Measurements from ENCODE around the gene AKR1D1.
"Not testable (repeated sequence)": the region's sequence is repeated elsewhere in the genome, so short reads cannot be mapped to it uniquely, and the experiment has no call there.

The AKR1D1 gene

DNA sequence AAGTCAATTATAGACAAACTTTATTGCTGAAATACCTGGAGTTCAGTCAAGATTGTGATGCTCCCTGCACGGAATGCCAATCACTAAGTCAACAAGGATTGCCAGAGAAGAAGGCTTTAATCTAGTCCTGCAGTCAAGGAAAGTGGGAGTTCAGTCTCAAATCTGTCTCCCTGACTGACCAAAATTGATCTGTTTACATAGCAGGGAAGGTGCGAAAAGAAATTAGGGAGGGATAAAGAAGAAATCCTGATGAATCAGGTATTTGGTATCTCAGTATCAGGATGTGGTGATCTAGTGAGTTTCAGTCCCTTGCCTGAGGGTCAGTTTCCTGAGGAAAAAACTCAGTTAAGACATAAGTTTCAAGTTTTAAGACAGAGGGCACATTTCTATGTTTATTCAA, 2.1 kb upstream of the AKR1D1 start:
- no peak for DNase-seq (ENCODE audit: low spot score)

DNA sequence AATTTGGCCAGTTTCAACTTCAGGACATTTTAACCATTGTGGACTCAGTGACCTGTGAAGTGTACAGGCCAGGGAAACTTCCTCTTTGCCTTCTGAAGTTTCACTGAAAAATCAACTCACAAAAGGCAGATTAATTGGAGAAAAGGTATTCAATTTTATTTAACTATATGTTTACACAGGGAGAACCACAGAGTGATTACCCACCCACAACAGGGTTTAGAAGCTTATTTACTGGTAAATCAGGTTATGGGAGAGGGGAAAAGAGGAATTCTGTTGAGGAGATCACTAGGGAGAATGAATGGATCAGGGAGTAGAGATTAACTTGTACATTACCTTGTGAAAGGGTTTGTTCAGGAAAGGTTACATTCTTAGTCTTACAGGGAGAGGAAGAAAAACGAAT, 1.7 kb upstream of the AKR1D1 start:
- DNase-seq (ENCODE audit: low spot score), result no peak

- DNase-seq (ENCODE audit: low spot score), result no peak
Observed at GRCh38 chr7:138075350-138075749, 909 bp upstream of the AKR1D1 start.

GRCh38 chr7:138075786-138076185, 473 bp upstream of the AKR1D1 start:
- not testable (repeated sequence) for DNase-seq (ENCODE audit: low spot score)

DNA sequence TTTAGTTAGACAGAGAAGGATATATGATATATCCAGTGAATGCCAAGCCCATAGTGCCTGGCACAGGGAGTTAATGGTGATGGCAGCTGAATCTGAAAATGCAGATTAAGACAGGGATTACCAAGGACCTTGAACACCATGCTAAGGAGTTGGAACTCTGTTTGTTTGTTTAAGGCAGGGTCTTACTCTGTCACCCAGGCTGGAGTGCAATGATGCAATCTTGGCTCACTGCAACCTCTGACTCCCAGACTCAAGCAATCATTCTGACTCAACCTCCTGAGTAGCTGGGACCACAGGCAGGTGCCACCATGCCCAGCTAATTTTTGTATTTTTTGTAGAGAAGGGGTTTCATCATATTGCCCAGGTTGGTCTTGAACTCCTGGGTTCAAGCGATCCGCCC, 1.6 kb downstream of the AKR1D1 start:
- no peak for DNase-seq (ENCODE audit: low spot score)

DNA sequence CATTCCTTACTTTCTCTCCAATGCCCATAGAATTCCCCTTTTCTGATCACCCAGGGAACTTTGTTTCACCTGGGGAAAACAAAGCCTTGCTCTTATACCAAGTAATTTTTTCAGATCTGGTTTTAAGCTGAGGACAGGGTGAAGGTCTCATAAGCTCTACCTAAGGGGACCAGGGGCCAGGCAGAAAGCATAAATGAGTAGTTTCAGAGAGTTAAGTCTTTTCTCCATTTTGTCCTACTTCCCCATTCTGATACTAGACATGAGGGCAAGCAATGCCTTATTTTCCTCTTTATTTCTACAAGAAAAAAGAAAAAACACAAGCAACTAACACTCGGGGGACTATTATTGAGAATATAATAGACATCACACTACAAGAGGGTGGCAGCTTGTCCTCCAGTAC, 2.9 kb downstream of the AKR1D1 start:
- no peak for DNase-seq (ENCODE audit: low spot score)

- no peak for DNase-seq (ENCODE audit: low spot score)
Observed at GRCh38 chr7:138081868-138082267, 5.6 kb downstream of the AKR1D1 start.

- no peak for DNase-seq (ENCODE audit: low spot score)
Observed at GRCh38 chr7:138083859-138084258, 7.6 kb downstream of the AKR1D1 start.

DNA sequence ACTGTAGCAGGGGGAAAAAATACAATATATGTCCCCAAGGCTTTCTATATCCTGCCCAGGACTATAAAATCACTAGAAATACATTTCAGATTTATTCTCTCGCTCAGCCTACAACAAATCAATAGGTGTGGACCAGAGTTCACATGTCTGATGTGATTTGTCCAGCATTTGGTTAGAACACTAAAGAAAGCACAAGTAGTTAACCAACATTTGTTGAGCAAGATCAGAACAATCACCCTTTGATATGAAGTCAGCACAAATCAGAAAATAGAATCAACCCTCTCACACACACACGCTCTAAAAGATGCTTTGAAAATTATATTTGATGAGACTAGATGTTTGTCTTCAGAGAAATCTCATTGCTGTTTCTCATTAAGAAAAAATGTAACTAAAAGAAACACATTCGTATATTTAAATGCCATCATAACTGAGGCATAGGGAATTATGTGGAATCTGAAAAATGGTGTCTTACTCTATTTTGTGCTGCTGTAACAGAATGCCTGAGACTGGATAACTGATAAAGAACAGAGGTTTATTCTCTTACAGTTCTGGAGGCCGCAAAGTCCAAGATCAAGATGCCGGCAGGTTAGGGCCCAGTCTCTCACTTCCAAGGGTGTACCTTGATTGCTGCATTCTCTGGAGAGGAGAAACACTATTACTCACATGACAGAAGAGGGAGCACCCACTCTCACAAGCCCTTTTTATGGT, 10.5 kb downstream of the AKR1D1 start:
- no peak for DNase-seq (ENCODE audit: low spot score)

DNA sequence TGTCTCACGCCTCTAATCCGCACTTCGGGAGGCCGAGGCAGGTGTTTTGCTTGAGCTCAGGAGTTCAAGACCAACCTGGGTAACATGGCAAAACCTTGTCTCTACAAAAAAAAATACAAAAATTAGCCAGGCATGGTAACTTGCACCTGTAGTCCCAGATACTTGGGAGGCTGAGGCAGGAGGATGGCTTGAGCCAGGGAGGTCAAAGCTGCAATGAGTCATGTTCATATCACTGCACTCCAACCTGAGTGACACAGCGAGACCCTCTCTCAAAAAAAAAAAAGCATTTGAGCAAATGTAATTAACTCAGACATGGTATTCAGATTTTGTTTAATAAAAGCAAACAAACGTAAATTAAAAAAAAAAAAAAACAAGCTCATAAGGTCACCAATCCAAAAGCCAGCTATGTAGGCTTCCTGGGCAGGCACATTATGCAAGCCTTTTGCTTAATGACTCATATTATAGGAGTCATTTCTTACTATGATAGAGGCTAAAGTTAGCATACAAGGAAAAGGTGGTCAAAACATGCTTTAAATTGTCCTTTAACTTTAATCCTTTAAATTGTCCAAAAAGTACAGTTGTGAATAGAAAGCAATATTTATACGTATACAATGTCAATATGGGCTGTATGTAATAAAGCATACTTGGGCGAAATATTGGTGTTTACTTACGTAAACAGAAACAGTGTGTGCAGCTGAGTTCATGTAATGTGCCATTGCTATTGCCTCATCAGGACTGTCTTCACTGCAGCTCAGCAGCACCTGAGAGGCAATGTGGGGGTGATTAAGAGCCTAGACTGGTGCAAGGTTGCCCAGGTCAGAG, 13.0 kb downstream of the AKR1D1 start:
- peak; percentile 20 for DNase-seq (ENCODE audit: low spot score)

GRCh38 chr7:138091032-138091431, 14.8 kb downstream of the AKR1D1 start:
- DNase-seq (ENCODE audit: low spot score), result no peak

GRCh38 chr7:138091840-138092239, 15.6 kb downstream of the AKR1D1 start:
- not testable (repeated sequence) for DNase-seq (ENCODE audit: low spot score)

- no peak for DNase-seq (ENCODE audit: low spot score)
Observed at GRCh38 chr7:138092486-138093028, 16.3 kb downstream of the AKR1D1 start.

DNA sequence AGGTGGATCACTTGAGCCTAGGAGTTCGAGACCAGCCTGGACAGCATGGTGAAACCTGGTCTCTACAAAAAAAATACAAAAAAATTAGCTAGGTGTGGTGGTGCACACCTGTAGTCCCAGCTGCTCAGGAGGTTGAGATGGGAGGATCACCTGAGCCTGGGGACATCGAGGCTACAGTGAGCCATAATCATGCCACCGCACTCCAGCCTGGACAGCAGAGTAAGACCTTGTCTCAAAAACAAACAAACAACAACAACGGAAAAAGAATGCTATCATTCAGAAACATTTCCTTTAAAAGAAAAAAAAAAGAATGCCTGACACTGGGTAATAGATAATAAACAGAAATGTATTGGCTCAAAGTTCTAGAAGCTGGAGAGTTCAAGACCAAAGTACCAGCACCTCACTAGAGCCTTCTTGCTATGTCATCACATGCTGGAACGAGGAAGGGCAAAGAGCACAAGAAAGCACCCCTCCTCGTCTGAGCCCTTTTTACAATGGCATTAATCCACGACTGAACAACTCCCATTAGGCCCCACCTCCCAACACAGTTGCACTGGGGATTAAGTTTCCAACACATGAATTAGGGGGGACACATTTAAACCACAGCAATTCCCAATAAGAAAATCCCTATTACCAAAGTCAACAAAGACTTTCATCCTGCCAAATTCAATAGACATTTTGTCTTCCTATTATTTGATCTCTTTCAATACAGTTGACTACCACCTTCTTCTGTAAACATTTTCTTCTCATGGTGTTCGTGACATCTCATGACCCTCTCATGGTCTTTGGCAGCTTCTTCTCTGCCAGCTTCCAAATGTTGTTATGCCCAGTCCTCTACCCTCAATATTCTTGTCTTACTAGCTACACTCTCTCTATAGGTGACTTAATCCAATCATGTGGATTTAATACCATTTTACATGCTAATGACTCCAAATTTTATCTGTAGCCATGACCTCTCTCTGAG, 20.0 kb downstream of the AKR1D1 start:
- DNase-seq (ENCODE audit: low spot score), result no peak

- DNase-seq (ENCODE audit: low spot score), result peak; percentile 28
Observed at GRCh38 chr7:138097064-138097741, 20.9 kb downstream of the AKR1D1 start.

DNA sequence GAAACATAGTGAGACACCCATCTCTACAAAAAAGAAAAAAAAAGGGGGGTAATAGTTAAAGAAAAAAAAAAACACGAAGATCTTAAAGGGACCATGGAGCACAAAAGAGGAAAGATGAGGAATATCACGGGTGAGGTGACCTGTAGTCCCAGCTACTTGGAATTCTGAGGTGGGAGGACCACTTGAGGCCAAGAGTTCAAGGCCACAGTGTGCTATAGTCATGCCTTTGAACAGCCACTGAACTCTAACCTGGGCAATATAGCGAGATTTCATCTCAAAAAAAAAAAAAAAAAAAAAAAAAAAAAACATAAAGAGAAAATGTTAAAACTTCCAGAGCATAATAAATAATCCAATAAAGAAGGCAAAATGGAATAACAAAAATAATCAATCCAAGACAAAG, 23.6 kb downstream of the AKR1D1 start:
- DNase-seq (ENCODE audit: low spot score), result no peak

DNA sequence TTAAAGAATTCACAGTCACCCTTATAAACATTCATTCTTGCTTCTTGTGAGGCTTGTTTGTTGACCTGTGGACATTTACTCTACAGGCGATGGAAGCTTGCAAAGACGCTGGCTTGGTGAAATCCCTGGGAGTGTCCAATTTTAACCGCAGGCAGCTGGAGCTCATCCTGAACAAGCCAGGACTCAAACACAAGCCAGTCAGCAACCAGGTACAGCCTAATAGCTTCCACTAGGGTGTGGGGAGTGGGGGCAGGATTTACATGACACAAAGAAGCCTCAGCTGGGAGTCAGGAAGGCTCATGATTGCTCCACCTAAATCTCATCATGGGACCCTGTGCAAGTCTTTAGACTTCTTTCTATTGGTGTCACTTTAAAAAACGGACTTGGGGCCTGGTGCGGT, 29.0 kb downstream of the AKR1D1 start:
- no peak for DNase-seq (ENCODE audit: low spot score)

- no peak for DNase-seq (ENCODE audit: low spot score)
Observed at GRCh38 chr7:138115047-138115446, 38.8 kb downstream of the AKR1D1 start.

DNA sequence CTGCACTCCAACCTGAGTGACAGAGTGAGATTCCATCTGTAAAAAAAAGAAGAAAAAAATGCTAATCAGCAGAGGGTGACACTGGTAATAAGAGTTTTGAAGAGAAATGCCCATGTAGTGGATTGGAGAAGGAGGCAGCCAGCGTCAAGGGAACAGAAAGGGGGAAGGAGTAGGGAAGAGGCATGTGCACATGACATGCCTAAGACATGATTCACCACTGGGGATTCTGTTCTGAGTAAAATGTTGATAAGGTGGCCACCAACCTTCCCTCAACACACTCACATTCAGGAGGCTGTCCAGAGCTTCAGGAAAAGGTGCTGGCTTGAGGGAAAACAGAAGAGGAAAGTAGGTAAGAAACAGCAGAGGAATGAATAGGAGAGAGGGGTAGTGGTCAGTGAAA, 39.9 kb downstream of the AKR1D1 start:
- peak; percentile 22 for DNase-seq (ENCODE audit: low spot score)

DNA sequence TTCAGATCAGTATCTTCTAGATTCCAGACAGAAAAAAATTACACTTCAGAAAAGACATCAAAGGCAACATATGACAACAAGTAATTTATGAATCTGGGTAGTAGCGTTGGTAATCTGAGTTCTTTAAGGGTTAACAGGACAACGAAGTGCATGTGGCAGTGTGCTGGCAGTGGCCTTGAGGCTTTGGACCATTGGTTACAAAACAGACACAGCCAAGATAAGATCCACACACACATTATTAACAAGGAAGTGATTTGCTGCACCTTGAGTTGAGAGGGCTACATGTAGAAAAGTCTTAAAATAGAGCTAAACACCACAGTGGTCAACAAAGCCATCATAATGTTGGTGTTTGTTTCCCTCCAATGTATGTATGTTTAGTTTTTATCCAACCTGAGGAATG, 40.6 kb downstream of the AKR1D1 start:
- no peak for DNase-seq (ENCODE audit: low spot score)

DNA sequence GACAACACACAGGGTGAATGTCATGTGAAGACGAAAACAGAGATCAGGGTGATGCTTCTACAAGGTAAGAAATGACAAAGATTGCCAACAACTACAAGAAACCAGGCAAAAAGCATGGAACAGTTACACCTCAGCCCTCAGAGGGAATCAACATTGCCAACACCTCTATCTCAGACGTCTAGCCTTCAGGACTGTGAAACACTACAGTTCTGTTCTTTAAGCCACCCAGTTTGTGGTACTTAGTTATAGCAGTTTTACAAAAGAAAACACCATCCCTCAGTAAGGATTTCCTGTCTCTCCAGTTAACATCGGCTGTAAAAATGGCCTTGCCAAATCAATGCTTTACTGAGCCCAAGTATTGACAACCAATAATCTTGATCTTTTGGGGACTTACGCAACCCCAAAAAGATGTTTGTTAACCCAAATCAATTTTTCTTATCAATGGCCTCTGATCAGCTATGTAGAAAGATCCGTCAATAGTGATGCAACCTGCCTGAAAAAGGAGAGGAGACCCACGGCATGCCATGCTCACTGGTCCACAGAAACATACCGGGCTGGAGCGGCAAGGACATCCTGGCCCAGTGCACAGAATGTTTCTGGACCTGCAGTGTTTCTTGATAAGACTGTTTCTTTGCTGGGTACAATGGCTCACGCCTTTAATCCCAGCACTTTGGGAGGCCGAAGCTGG, 44.0 kb downstream of the AKR1D1 start:
- no peak for DNase-seq (ENCODE audit: low spot score)

Data from AG20443 (cell line).